D721Med (cell line): ENCODE measurements around the gene U2AF2.

ENCODE experiments used
- DNase-seq: peaks from one replicate; pipeline ENCODE4 v3.0.0; 2011; ENCODE audit warnings: low spot score; ENCODE audit not compliant: insufficient read length
- FAIRE-seq: peaks from 2 replicates; lab custom pipeline; 2011; peaks lifted over from hg19 to GRCh38; lab: Jason Lieb, UNC
- TF ChIP-seq, protein P1 (sequence below): IDR thresholded peaks from 2 replicates; pipeline ENCODE4 v1.5.1; 2012; ENCODE audit warnings: mild to moderate bottlenecking, control low read depth; ENCODE audit not compliant: insufficient read depth; ENCODE audit errors: missing control alignments

U2AF2 gene

GRCh38 chr19:55720801-55721200 is 66.0 kb downstream of the U2AF2 start:
- DNase-seq (no peak), FAIRE-seq (no peak)
- TF ChIP-seq, protein P1, sequence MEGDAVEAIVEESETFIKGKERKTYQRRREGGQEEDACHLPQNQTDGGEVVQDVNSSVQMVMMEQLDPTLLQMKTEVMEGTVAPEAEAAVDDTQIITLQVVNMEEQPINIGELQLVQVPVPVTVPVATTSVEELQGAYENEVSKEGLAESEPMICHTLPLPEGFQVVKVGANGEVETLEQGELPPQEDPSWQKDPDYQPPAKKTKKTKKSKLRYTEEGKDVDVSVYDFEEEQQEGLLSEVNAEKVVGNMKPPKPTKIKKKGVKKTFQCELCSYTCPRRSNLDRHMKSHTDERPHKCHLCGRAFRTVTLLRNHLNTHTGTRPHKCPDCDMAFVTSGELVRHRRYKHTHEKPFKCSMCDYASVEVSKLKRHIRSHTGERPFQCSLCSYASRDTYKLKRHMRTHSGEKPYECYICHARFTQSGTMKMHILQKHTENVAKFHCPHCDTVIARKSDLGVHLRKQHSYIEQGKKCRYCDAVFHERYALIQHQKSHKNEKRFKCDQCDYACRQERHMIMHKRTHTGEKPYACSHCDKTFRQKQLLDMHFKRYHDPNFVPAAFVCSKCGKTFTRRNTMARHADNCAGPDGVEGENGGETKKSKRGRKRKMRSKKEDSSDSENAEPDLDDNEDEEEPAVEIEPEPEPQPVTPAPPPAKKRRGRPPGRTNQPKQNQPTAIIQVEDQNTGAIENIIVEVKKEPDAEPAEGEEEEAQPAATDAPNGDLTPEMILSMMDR = no peak

DNA sequence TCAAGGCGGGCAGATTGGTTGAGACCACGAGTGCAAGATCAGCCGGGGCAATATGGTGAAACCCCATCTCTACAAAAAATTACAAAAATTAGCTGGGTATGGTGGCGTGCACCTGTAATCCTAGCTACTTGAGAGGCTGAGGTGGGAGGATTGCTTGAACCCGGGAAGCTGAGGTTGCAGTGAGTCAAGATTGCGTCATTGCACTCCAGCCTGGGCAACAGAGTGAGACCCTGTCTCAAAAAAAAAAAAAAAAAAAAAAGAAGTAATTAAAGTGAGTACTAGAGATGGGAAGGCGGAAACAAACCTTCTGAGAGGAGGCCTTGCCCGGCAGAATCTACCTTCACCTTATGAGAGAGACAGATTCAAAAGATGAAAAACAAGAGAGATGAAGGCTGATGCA is 68.7 kb downstream of the U2AF2 start:
- no peak for DNase-seq
- TF ChIP-seq, protein P1 = no peak
- FAIRE-seq = no peak
